Stimulated activated CD4-positive, alpha-beta T cell treated with anti-CD3 and anti-CD28 coated beads, TNF-alpha, amount 100 ng/mL, for 48 hours (primary cell): ENCODE results near the gene LIPC.

Source experiments
- DNase-seq, 3 donors: peaks; one replicate each; pipeline ENCODE4 v3.0.0-alpha.2; 2020; ENCODE audit warnings: low read depth in 3 of 3

The LIPC gene

DNA sequence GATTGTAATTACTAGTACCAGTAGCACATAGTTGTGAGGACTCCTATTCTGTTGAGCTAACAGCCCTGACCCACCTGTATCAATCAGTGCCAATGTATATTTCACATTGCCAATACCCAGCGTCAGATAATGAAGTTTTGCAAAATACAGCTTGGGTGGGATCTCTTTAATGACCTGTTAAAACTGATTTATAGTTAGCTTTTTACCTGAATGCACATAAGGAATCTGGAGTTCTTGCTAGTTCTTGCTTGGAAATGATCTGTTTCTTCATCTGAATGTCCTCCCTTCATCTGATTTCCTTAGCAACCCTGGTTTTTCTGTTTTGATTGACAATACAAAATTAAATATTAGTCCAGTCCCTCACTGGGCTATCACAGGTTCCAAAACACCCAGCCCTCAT lies 62.8 kb downstream of the LIPC start:
- DNase-seq = no peak

- no peak for DNase-seq
Observed at GRCh38 chr15:58495891-58496408, 64.2 kb downstream of the LIPC start.

DNA sequence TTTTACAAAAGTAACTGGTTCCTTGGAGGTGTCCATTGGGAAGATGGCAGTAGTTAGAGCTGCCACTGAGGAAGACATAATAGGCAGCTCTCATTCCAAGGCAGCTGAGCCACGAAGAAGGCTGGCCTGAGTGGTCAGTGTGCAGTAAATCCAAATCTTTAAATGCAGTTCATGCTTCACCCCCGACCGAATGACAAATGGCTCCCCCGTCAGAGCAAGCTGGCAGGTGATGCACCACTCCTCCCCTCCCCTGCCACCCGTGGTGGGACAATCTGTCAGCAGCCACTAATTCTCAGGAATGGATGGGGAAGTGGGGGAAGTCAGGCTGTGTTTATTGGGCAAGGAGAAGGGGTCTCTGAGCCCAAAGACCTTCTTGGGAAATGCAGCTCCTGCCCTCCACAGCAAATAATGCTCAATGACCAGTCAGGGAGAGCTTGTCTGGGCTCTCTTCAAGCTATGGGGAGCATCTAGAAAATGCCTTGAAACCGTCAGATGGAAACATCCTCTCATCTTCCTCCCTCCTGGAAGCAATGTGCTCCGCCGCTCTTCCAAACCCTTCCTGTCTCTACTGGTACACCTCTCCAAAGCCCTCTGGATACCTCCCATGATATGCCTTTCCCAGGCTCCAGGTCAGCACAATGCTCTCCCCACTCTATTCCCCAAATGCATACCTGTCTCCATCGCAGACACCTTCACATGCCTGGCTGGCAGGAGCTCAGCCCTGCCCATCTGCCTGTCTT lies 65.4 kb downstream of the LIPC start:
- DNase-seq = no peak

DNA sequence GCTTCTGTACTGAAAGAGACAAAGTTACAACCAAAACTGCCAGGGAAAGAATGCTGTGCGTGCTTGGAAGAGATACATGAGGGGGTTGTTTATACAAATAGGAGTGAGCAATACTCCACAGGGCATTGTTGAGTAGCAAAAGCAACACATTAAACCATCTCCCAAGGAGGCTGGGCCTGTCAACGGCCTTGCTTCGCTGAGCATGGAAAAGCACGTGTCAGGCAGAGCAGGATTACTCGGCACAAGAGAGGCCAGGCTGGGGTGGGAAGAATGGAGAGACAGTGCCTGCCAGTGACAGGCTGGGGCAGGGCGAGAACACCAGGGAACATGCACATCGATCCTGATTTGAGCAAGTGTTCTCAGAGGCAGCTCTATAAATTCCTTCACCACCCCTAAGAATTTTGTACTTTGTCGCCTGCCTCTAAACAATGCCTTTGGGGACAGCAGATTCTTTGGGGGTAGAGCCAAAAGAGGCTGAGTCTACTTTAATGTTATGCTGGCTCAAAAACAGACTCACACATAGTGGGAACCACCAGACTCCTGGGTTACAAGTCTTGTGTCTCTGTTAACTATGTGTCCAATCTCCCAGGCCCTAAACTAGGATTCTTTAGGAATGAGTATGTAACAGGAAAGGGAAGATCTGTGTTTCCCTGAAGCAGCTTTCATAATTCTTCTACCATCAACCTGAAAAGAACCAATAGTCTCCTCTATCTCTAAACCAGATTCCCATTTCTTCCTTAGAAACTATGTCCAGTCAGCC lies 67.2 kb downstream of the LIPC start:
- DNase-seq = no peak

GRCh38 chr15:58501006-58501405 lies 69.2 kb downstream of the LIPC start:
- DNase-seq = no peak

GRCh38 chr15:58501636-58502188 lies 69.9 kb downstream of the LIPC start:
- DNase-seq = no peak

DNA sequence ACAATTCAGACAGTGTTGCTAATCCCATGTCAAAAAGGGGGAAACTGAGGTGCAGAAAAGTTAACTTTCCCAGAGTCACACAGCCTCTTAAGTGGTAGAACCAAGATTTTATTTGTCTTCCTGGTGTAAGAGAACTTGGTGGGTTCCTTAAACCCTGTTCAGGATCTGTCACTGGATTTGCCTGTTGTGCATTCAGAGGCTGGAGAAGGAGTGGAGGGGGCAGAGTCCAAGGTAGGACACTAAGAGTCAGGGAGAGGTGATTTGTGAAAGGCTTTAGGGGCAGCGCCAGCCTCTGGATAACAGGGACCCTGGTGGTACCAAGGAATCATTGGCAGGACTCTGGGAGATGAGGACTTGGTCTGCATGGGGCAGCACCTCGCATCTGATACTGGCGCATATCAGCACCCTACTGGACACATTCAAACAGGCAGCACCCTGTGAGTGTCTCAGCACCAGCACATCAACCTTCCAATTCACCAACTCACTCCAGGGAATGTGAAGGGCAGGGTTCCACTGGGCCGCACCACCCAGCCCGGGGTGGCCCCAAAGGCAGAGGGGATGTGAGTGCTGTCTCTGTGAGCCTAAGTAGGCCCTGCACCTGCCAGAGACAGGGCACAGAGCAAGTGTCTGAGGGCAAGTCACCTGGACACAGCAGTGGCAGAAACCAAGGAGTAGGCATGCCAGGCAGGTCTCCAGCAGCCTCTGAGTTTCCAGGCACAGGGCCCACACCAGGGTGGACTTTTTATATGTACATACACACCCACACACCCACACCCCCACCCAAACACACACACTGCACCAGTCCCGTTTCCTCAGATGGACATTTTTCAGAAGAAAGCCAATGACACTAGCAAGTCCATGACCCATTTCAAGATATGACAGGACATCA lies 71.6 kb downstream of the LIPC start:
- no peak for DNase-seq

DNA sequence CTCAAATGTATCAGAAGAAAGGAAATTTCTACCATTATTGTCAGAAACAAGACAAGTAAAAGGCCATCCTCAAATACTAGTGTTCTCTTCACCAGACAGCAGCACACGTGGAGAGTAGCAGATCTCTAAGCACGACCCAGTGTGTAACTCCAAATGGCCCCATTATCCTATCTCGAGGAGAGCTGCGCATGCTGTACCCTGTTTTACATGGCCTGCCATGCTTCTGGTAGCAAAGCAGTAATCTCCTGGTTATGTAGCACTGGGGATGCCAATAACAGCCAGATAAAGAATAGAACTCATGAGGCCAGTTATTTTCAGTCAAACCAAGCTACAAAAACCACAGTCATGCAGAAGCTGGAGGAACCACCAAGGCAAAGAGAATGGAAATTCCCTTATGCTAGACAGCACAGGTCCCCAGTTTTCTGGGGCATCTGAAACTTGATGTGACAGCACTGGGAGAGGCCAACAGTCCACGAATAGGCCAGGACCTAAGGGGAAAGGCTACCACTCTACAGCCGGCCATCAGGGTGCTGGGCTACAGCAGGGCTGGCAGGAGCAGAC lies 73.0 kb downstream of the LIPC start:
- DNase-seq = no peak

DNA sequence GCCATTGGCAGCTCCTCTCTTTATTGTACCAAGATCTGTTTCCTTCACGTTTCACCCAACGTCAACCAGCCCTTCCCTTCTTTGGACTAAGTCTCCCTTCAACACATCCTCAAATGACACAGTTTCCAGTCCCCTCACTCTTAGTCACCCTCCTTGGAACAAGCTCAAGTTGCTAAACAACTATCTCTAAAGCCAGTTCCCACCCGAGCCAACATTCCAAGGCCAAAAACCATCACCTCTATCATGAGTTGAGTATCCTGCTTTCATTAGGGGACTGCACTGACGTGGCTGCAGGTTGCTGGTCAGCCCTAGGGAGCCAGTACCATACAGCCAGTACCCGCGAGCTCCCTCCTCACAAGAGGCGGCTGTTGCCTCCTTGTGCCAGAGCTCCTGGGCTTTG lies 73.8 kb downstream of the LIPC start:
- DNase-seq = no peak

- no peak for DNase-seq
Observed at GRCh38 chr15:58506064-58506490, 74.3 kb downstream of the LIPC start.

DNA sequence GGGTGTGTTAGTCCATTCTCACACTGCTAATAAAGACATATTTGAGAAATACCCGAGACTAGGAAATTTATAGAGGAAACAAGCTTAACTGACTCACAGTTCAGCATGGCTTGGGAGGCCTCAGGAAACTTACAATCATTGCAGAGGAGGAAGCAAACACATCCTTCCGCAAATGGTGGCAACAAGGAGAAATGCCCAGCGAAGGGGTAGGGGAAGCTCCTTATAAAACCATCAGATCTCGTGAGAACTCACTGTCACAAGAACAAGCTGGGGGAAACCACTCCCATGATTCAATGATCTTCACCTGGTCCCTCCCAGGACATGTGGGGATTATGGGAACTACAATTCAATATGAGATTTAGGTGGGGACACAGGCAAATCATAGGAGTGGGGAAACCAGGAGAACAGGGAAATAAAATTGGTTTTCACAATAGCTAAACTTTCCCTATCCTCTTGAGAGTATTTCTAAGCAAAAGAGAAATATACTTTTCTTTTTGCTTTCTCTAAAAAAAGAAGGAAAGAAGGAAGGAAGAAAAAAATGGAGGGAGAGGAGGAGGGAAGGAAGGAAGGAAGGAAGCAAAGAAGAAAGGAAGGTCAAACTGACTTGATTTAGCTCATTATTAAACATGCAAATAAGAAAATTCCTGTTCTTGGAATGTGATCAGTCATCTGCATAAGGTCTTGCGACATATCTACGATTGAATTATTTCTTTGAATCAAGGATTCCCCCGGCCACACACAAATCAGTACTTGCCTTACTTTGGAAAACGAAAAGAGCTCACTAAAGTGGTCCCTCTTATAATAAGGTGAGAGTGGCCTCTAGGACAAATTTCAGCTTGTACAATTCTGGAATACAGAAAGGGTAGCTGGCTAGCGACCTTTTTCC lies 75.2 kb downstream of the LIPC start:
- no peak for DNase-seq

- no peak for DNase-seq
Observed at GRCh38 chr15:58509556-58509955, 77.8 kb downstream of the LIPC start.

DNA sequence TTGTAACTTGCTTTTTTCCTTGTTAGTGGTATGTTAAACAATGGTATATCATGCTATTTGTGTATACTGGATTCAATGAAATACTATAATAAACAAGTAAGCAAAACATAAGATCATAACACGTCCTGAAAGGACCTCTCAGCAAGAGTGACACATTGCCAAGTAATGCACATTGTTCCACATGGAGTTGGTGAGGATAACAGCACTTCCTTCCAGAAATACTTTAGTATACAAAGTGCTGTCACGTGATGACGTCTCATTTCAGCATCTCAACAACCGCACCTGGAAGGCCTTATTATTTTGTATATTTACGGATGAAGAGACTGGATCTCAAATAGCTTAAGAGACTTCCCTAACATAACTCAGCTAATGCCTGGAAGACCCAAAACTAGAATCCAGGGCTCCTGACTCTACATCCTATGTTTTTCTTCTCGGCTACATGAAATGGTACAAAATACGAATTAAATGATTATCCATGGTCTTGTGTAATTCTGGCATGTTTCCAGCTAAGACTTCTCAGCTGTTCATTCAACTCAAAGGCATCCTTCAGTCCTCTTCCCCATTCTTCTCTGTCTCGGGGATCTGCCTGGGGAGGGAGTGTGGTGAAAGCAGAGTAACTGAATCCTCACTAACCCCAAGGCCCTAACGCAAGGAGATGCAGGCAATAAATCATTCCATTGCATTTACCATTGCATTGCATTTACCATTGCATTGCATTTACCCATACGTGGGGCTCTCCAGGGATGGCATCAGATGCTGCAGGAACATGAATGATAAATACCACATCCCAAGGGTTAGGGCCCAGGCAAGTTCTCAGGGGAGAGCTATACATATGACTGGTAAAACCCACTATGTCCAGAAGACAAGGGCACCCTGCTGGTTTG lies 79.2 kb downstream of the LIPC start:
- DNase-seq = no peak

- no peak for DNase-seq
Observed at GRCh38 chr15:58511599-58511987, 79.8 kb downstream of the LIPC start.

- DNase-seq = no peak
Observed at GRCh38 chr15:58512522-58512921, 80.7 kb downstream of the LIPC start.

GRCh38 chr15:58513008-58513407 lies 81.2 kb downstream of the LIPC start:
- DNase-seq = no peak

DNA sequence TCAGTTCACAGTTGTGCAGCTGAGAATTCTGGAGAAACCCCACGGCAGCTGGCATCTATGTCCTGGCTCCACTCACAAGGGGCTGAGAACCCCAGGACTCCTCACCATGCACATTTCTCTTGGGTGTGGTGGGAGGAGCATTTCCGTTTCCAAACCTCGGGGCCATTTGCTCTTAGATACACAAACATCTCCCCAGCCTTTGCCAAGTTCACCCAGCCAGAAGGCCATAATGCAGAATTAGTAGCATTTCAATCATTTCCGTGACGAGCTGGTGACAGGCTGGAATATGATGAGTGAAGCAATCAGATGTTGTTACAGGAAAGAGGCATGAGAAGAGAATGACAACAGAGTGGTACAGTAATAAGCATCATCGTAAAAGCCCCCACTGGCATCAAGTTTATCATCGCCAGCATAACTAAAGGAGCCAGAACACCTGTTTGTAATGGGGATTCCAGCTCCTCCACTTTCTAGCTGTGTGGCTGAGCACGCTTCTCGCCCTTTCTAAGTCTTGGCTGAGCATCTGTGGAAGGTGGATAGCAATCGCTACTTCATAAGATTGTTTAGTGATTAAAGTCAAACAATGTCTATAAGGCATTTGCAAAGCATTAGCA lies 82.0 kb downstream of the LIPC start:
- no peak for DNase-seq

GRCh38 chr15:58515807-58516206 lies 84.0 kb downstream of the LIPC start:
- DNase-seq = peak in 1 of 3 donors; percentile 3

DNA sequence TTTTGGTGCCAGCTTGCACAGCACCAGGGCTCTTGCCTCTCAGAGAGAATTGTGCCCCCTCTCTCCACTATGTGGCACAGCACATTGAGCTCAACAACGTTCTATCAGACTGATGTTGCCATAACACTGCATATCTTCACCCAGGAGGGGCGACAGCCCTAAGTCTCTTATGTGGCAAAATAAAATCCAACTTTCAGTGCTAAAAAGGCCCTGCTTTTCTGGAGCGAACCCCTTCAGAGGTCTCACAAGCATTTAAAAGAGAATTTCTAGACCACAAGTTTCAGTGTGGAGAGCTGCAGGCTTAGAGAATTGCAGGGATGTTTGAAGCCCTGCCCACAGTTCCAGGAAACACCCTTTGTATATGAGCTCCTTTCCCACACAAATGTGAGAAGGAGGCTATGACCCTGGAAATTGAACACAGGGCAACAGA lies 85.5 kb downstream of the LIPC start:
- no peak for DNase-seq
